Neutrophil (primary cell): Measurements from ENCODE around the gene KMT2C.

Experiments
- H3K27ac ChIP-seq: fragments of 200-600 bp; sonication (generic); 2 replicates; pipeline ENCODE4 v1.5.1; 2016; ENCODE audit warnings: mild to moderate bottlenecking, moderate library complexity
- H3K27me3 ChIP-seq: fragments of 200-600 bp; sonication (generic); 2 replicates; pipeline ENCODE4 v1.6.0; 2016; ENCODE audit warnings: mild to moderate bottlenecking
- H3K36me3 ChIP-seq: fragments of 200-600 bp; sonication (generic); 2 replicates; pipeline ENCODE4 v1.5.1; 2017
- H3K4me1 ChIP-seq, 2 experiments: fragments of 200-600 bp in 1 of 2; sonication (generic) in 1 of 2; 1 replicate in 1 of 2; 2 replicates in 1 of 2; pipeline versions ENCODE4 v1.5.1 to v1.6.1; 2013 to 2016; ENCODE audit warnings: low read depth in 1 of 2, low read length in 1 of 2, mild to moderate bottlenecking in 1 of 2, moderate library complexity in 1 of 2; ENCODE audit not compliant: control insufficient read depth in 1 of 2, insufficient read depth in 1 of 2
- H3K4me3 ChIP-seq, 2 experiments: fragments of 200-600 bp in 1 of 2; sonication (generic) in 1 of 2; 1 replicate in 1 of 2; 2 replicates in 1 of 2; pipeline ENCODE4 v1.5.1; 2013 to 2016; ENCODE audit warnings: low read depth in 1 of 2, low read length in 1 of 2, mild to moderate bottlenecking in 1 of 2, moderate library complexity in 1 of 2
- H3K9me3 ChIP-seq: fragments of 200-600 bp; sonication (generic); 2 replicates; pipeline ENCODE4 v1.5.1; 2016
- TF ChIP-seq, protein P1 (sequence below): fragments of 200-600 bp; sonication (generic); IDR thresholded peaks from 2 replicates; pipeline ENCODE4 v1.5.1; 2016; ENCODE audit warnings: antibody characterized with exemption

KMT2C gene

DNA sequence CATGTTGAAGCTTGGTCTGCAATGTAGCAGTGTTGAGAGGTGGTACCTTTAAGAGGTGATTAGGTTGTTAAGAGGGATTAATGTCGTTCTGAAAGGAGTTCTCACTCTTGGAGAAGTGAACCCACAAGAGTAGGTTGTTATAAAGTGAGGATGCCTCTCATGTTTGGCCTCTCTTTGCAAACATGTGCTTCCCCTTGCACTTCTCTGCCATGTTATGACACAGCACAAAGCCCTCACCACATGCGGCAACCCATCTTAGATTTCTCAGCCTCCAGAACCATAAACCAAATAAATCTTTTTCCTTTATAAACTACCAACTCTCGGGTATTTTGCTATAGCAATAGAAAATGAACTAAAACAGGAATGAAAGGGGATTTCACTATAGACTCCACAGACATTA, 66.3 kb downstream of the KMT2C start:
- no peaks in the 10 kb centered on the region for H3K27me3 ChIP-seq
- no peaks in the 10 kb centered on the region for H3K36me3 ChIP-seq
- TF ChIP-seq, protein P1, sequence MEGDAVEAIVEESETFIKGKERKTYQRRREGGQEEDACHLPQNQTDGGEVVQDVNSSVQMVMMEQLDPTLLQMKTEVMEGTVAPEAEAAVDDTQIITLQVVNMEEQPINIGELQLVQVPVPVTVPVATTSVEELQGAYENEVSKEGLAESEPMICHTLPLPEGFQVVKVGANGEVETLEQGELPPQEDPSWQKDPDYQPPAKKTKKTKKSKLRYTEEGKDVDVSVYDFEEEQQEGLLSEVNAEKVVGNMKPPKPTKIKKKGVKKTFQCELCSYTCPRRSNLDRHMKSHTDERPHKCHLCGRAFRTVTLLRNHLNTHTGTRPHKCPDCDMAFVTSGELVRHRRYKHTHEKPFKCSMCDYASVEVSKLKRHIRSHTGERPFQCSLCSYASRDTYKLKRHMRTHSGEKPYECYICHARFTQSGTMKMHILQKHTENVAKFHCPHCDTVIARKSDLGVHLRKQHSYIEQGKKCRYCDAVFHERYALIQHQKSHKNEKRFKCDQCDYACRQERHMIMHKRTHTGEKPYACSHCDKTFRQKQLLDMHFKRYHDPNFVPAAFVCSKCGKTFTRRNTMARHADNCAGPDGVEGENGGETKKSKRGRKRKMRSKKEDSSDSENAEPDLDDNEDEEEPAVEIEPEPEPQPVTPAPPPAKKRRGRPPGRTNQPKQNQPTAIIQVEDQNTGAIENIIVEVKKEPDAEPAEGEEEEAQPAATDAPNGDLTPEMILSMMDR: no peak
- H3K4me1 ChIP-seq: peaks cover 9 to 10% of the 10 kb centered on the region in 2 experiments
- H3K4me3 ChIP-seq: no peak overlapping the region
- peak overlapping the region; percentile 27 for H3K27ac ChIP-seq
- H3K9me3 ChIP-seq: no peaks in the 10 kb centered on the region

DNA sequence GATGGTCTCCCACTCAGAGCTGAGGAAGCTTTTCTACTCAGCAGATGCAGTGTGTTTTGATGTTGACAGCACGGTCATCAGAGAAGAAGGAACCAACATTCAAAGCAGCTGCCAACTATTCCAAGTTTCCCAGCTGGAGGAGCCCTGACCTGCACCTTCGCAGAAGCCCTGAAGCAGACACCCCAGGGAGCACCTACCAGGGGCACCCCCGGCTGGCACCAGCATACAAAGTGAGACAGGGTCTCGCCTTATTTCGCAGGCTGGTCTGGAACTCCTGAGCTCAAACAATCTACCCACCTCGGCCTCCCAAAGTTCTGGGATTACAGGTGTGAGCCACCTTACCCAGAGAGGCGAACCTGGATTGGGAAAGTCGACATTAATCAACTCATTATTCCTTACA, 68.6 kb downstream of the KMT2C start:
- Histone ChIP-seq H3K27ac (no peak overlapping the region), H3K4me1 (peaks cover 9 to 10% of the 10 kb centered on the region in 2 experiments), H3K9me3 (no peaks in the 10 kb centered on the region), H3K27me3 (no peaks in the 10 kb centered on the region), H3K36me3 (no peaks in the 10 kb centered on the region), H3K4me3 (no peak overlapping the region)
- TF ChIP-seq, protein P1: no peak

DNA sequence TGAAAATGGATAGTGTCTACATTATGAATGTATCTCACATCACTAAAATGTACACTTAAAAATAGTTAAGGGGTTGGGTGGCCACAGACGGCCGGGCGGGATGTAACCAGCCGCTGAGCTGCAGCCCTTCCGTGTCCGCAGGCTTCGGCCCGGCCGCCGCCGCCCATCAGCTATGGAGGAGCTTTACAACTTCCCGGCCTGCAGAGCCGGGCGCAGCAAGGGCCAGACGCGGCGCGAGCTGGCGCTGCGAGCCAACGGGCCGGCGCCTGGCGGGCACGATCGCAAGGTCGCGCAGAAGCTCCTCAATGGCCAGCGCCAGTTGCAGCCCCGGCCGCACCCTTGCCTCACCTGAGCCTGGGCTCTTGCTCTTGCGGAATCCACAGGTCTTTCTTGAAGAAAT, 69.1 kb downstream of the KMT2C start:
- Histone ChIP-seq H3K27me3 (no peaks in the 10 kb centered on the region), H3K4me3 (no peak overlapping the region)

DNA sequence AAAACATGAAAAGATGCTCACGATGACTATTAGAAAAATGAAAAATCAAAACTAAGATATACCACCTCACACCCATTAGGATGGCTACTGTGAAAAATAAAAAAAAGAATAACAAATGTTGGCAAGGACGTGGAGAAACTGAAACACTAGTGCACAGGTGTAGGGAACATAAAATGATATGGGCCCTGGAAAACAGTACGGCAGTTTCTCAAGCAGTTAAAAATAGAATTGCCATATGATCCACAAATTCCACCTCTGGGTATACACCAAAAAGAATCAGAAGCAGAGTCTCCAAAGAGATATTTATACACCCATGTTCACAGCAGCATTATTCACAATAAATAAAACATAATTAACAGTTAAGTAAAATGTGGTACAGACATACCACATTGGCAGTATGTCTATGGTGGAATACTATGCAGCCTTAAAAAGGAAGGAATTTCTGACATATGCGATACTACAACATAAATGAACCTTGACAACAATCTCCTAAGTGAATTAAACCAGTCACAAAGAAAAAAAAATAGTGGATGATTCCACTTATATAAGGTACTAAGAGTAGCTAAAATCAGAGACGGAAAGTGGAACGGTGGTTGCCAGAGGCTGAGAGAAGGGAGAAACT, 69.7 kb downstream of the KMT2C start:
- Histone ChIP-seq H3K27ac (no peak overlapping the region), H3K4me3 (no peak overlapping the region), H3K9me3 (no peaks in the 10 kb centered on the region), H3K4me1 (peaks cover 9 to 13% of the 10 kb centered on the region in 2 experiments), H3K36me3 (no peaks in the 10 kb centered on the region), H3K27me3 (no peaks in the 10 kb centered on the region)
- TF ChIP-seq, protein P1: no peak

More for the DNA sequence above, 69.1 kb downstream of the KMT2C start:
- TF ChIP-seq, protein P1: no peak
- Histone ChIP-seq H3K27ac (no peak overlapping the region), H3K9me3 (no peaks in the 10 kb centered on the region), H3K36me3 (no peaks in the 10 kb centered on the region), H3K4me1 (peaks cover 9 to 10% of the 10 kb centered on the region in 2 experiments)

DNA sequence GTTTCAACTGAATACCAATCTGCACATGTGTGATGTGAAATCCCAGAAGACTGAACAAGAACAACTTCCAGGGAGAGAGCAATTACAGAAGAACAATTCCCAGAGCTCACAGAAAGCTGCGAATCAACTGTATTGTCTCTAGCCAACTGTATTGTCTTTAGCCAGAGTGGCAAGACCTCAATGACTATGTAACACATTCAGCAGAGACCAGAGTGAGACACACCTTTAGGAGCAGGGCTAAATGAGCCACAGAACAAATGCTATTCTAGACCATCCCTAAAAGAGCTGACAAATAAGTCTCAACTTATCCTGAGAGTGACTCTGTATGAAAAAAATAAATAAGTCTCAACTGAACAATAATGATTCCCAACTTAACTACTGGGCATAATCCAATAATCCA, 72.0 kb downstream of the KMT2C start:
- no peaks in the 10 kb centered on the region for H3K36me3 ChIP-seq
- no peak overlapping the region for H3K4me3 ChIP-seq
- H3K27ac ChIP-seq: no peak overlapping the region
- TF ChIP-seq, protein P1: no peak
- H3K9me3 ChIP-seq: no peaks in the 10 kb centered on the region
- H3K27me3 ChIP-seq: no peaks in the 10 kb centered on the region
- peaks cover 10 to 12% of the 10 kb centered on the region in 2 experiments for H3K4me1 ChIP-seq
